ENCODE measurements around the gene BFSP2.
"Not testable (repeated sequence)": the region's sequence is repeated elsewhere in the genome, so short reads cannot be mapped to it uniquely, and the experiment has no call there.

Gene BFSP2

DNA sequence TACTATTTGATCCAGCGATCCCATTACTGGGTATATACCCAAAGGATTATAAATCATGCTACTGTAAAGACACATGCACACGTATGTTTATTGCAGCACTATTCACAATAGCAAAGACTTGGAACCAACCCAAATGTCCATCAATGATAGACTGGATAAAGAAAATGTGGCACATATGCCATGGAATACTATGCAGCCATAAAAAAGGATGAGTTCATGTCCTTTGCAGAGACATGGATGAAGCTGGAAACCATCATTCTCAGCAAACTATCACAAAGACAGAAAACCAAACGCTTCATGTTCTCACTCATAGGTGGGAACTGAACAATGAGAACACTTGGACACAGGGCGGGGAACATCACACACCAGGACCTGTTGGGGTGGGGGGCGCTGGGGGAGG lies 82.6 kb downstream of the BFSP2 start:
- DNase-seq, result not testable (repeated sequence)

GRCh38 chr3:133486658-133487057 lies 86.8 kb downstream of the BFSP2 start:
- DNase-seq, result no peak

DNA sequence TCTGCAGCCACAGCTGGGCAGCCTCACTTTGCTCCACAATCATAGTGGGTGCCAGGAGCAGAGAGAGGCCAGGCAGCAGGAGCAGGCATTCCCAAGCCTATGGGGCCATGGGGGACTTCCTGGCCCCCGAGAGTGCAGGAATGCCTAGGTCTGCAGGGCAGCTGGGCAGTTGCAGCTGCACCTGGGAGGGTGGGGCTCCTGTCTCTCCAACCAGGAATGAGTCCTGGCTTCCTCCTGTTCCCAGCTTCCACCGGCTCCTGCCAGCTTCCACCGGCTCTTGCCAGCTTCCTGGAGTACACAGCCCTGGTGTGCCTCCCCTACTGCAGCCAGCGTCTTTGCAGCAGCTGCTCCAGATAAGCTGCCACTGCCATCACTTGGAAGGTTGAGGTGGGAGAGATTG lies 87.3 kb downstream of the BFSP2 start:
- DNase-seq, result no peak

DNA sequence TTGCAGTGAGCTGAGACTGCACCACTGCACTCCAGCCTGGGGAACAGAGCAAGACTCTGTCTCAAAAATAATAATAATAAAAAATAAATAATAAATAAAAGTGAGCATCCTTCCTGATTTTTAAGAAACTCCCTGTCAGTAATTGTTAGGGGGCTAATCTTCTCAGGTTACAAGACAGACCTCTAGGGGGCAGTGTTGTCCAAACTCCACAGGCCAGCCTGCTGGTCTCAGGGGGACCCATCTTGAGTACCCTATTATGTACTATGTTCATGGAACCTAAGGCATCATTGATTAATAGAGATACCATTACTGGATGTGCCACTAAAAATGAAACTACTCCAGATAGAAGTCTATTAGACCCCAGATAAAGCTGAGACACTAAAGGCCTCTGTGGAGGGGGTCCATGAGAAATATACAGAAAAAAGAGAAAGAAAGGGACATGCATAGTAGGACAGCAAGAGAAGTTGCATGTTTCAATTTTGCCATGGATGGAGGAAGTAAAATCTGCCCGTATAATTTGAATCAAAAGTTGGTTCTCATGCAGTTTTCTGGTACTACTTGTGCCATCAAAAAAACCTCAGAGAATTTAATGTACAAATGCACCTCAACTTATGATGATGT lies 88.2 kb downstream of the BFSP2 start:
- no peak for DNase-seq

DNA sequence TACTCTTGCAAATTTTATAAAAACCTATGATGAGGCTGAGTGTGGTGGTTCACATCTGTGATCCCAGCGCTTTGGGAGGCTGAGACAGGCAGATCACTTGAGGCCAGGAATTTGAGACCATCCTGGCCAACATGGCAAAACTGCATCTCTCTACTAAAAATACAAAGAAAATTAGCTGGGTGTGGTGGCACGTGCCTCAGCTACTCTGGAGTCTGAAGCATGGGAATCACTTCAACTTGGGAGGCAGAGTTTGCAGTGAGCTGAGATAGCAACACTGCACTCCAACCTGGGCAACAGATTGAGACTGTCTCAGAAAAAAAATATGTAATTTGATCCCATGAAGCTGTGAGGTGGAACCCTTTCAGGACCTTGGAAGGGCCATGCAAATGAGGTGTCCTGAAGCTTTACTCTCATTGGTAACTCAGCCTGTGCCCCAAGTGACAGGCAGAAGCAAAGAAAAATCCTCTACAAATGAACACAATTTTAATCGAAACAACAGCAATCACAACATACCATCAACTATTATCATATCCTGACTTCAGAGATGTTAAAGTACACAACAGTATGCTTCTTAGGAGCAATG lies 89.0 kb downstream of the BFSP2 start:
- DNase-seq, result no peak

- DNase-seq, result no peak
Observed at GRCh38 chr3:133489466-133490085, 89.7 kb downstream of the BFSP2 start.

DNA sequence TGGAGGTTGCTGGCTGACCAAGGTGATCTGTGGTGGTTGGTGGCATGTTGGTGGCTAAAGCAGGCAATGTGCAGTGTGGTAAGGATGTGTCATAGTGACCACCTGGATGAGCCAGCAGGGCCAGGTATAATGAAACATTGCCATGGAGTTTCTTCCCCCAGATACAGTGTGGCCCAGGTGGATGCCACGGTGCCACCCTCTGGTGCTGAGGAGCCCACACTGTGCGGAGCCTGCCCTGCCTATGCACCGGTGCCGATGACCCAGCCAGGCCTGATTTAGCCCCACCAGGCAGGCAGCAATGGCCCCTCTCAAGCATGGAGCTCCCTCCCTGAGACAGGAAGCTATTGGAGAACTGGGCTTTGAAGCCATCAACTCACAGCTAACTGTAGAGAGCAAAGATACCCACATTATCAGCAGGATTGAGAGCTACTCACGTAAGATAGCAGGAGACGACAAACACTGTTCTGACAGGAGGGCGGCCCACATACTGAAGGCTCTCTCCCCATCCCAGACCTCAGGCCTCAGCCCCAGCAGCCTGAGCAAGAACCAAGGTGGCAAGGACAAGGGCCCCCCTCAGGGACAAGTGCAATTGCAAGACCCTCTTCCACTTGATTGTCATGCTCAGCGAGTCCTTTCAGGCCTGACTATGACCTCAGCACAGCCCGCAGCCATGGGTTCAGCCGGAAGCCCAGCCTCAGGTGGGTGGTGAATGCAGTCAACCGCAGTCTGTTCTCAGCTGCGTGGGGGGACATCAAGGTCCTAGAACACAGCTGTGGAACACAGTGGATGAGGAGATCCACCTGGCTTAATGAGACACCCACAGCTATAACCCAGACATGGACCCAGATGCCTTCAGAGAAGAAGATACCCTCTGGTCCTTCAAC lies 90.9 kb downstream of the BFSP2 start:
- no peak for DNase-seq

- DNase-seq, result no peak
Observed at GRCh38 chr3:133491481-133492059, 91.7 kb downstream of the BFSP2 start.

DNA sequence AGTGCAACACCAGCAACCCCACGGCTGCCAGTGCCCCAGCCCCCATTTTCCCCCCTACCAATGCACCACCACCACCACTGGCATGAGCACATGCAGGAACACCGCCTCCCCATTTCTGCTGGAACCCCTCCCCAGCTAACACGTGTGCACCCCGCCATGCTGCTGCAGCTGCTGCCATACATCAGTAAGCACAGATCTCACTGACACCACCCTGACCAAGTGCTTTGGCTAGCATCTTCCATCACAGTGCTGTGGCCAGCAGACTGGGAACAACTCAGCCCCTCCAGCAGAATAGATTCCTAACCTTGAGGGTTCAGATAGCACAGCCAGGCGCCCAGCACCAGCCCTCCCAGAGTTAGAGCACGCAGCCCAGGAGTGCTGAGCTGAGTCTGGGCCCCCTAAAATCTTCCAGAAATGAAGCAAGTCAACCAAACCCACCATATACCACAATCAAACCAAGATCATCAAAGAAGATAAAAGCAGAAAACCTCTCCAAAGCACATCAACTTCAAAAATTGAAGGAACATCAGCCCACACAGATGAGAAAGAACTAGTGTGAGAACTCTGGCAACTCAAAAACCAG lies 92.4 kb downstream of the BFSP2 start:
- no peak for DNase-seq

- no peak for DNase-seq
Observed at GRCh38 chr3:133494469-133494868, 94.6 kb downstream of the BFSP2 start.

DNA sequence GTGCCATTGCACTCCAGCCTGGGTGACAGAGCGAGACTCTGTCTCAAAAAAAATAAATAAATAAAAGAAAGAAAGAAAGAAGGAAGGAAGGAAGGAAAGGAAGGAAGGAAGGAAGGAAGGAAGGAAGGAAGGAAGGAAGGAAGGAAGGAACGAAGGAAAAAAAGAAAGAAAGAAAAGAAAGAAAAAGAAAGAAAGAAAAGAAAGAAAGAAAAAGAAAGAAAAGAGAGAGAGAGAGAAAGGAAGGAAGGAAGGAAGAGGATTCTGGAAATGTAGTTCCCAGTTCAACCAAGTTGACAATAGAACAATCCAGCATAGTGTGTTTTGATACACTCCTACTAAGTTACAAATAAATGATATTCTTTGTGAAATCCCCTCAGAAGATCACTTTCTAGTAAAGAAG lies 102.7 kb downstream of the BFSP2 start:
- DNase-seq, result not testable (repeated sequence)

DNA sequence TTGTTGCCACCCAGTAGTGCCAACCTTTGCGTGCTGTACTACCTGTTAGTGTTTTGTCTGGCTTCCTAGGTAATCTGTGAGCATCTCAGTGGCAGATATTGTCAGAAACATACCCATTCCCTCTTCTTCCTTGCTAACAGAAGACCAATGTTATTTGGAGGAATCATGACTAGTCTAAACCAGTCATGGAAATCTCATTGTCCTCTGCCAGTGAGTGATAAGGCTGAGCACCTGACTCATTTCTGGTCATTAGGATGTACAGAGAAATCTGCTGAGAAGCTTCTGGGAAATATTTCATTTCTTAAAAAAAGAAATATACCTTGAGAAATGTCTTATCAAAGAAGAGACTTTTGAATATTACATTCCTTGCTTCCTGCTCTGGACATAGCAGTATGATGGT lies 103.6 kb downstream of the BFSP2 start:
- DNase-seq, result no peak

DNA sequence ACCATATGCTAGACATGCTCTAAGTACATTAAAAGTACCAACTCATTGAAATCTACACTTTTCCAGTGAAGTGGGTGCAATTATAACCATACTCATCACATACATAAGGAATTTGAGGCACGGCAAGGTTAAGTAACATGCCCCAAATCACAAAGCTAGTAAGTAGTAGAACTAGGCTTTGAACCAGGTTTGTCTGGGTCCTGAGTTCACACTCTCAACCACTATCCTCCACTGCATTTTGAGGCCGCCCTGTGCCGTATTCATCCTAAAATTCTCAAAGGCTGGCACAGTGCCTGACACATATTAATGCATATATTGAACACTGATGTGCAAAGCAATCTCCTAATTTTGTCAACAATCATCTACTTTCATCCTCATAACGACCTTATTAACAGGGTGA lies 104.9 kb downstream of the BFSP2 start:
- no peak for DNase-seq

DNA sequence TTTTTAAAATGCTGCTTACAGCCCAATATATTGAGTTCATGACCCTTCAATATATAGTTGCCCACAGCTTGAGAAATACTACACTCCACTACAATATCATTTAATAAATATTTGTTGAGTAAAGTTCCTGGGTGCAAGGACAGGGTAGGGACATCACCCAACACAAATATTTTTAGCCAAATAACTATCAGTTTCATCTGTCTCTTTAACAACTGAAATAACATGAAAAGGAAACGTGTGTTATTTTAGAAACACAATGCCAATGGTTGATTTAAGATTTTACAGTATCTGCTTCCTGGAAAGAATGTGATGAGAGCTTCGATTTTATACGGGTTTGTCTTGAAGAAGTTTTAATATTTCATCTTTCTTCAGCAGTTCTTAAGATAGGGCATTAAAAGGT lies 106.0 kb downstream of the BFSP2 start:
- no peak for DNase-seq

DNA sequence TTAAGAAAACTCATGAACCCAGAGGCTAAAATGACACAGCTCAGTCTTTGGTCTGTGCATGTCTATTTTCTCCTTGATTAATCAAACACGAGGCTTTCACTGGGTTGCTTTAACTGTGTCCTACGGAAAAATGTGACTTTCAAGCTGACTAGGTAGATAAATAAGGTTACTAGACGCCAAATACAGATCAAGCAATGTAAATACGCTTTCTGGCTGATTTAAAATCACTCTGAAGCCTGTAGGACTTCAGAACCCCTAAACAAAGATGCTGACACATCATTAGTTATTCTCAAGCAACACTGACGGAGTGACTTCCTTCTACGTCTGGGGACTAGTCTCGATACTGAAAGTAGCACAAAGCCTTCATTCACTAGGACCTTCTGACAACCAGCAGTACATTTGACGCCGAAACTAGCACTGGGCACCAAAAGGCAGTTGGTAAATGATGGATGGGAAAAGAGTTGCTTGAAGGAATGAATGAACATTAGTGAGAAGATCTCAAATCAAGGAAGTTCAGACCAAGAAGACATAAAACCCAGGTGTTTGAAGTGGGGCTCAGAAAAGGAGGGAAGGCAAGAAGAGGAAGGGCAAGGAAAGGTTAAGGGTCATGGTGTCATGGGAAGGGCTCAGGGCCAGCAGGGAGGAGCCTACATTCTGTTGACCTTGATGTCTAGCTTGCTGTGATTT lies 106.5 kb downstream of the BFSP2 start:
- DNase-seq, result no peak

DNA sequence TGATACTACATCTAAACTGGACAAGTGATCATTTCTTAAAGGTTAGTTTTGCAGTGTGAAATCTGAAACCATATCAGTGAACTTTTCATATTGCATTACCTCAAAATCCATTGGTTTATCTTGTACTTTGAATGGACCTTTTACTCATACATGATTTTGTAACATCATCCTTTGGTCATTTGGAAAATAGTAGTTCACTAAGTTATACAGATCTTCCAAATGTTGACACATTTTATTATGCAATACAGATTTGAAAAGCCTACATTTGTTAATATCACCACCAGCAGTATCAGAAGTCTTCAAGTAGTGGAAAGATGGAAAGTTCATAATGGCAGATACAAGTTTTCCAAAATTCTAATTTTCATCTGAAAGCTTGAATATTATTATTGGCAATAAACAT lies 109.6 kb downstream of the BFSP2 start:
- no peak for DNase-seq

DNA sequence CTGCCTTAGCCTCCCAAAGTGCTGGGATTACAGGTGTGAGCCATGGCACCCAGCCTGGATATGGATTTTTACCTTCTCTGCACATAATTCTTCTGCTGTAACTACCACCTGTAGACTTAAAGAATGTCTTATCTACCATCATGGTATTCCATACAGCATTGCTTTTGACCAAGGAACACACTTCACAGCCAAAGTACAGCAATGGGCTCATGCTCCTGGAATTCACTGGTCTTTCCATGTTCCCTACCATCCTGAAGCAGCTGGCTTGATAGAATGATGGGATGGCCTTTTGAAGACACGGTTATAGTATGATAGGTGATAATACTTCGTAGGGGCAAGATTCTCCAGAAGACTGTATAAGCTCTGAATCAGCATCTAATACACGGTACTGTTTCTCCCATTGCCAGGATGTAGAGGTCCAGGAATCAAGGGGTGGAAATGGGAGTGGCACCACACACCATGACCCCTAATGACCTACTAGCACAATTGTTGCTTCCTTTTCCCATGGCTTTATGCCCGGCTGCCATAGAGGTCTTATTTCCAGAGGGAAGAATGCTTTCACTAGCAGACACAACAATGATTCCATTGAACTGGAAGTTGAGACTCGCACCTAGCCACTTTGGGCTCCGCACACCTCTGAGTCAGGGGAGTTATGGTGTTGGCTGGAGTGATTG lies 112.7 kb downstream of the BFSP2 start:
- DNase-seq, result no peak

- DNase-seq, result no peak
Observed at GRCh38 chr3:133514418-133514817, 114.6 kb downstream of the BFSP2 start.

GRCh38 chr3:133515127-133515526 lies 115.3 kb downstream of the BFSP2 start:
- DNase-seq, result no peak

GRCh38 chr3:133520286-133520685 lies 120.4 kb downstream of the BFSP2 start:
- peak; percentile 41 to 82 for DNase-seq

- not testable (repeated sequence) for DNase-seq
Observed at GRCh38 chr3:133520938-133521337, 121.1 kb downstream of the BFSP2 start.

DNA sequence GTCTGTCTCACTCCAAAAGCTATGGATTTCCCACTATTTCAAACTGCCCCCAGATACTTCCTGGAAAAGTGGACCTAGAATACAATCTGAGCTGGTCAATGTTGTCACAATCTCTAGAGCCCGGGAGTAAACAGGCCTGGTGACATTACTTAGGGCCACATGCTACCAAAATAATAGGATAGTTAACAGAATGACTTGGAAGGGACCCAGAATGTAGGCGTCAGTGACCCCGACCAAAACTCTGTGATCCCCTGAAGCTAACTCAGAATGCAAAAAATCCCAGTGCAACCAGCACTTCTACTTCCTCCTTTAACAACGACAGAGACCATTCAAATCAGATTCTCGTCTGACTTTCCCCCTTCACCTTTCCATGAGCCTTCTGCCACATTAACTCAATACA lies 122.1 kb downstream of the BFSP2 start:
- DNase-seq, result no peak
